Panc1 (cell line): Measurements from ENCODE around the gene SLC44A1. TPM values are rescaled to one million over a fixed set of nuclear protein-coding genes. Genes with fewer than 3 reads are reported as not detected.

Experiments used
- ATAC-seq: fragments of 200-7000 bp; cut with Tn5 transposase; 2 replicates; pipeline ENCODE4 v1.9.1; 2020; ENCODE audit warnings: mild to moderate bottlenecking, moderate library complexity
- BruUV-seq: library from RNA; stranded (reverse); fragments of 400-500 nt; replicated peaks from 2 replicates; lab custom pipeline; 2021; lab: Mats Ljungman, UMichigan
- CTCF ChIA-PET: fragments of 300-600 bp; sonication (Branson Sonifier 250); formaldehyde crosslinking; loops from one replicate; lab custom pipeline; 2022; ENCODE audit warnings: antibody characterized with exemption; lab: Charles Lee
- POLR2A ChIA-PET: fragments of 300-600 bp; sonication (Branson Sonifier 250); formaldehyde crosslinking; loops from one replicate; lab custom pipeline; 2022; ENCODE audit warnings: antibody characterized with exemption; lab: Charles Lee
- DNase-seq: peaks from one replicate; pipeline ENCODE4 v3.0.0-alpha.2; 2010; ENCODE audit warnings: low read depth, low spot score
- H3K27ac ChIP-seq: 2 replicates; pipeline ENCODE4 v1.5.1; 2011; ENCODE audit warnings: mild to moderate bottlenecking, low read length, inconsistent platforms
- H3K27me3 ChIP-seq: fragments of 200-500 bp; sonication (Bioruptor generic); 2 replicates; pipeline ENCODE4 v1.6.0; 2014; ENCODE audit warnings: low read length, inconsistent platforms; ENCODE audit not compliant: control insufficient read depth, insufficient read depth
- H3K36me3 ChIP-seq: fragments of 200-500 bp; sonication (Bioruptor generic); 2 replicates; pipeline ENCODE4 v1.5.1; 2014; ENCODE audit warnings: inconsistent platforms, mild to moderate bottlenecking, low read length, moderate library complexity; ENCODE audit not compliant: control insufficient read depth, insufficient read depth
- H3K4me1 ChIP-seq: 2 replicates; pipeline ENCODE4 v1.5.1; 2011; ENCODE audit warnings: inconsistent platforms, mild to moderate bottlenecking, low read length, moderate library complexity; ENCODE audit not compliant: control insufficient read depth, insufficient read depth
- H3K4me3 ChIP-seq, 2 experiments: 2 replicates each; pipeline ENCODE4 v1.5.1; 2011 to 2012; ENCODE audit warnings: low read depth in 2 of 2, low read length in 2 of 2, mild to moderate bottlenecking in 2 of 2, inconsistent platforms in 1 of 2, moderate library complexity in 1 of 2
- H3K9me3 ChIP-seq: fragments of 200-500 bp; sonication (Bioruptor generic); 2 replicates; pipeline ENCODE4 v1.5.1; 2014; ENCODE audit warnings: low read depth, mild to moderate bottlenecking, inconsistent platforms, low read length, moderate library complexity; ENCODE audit not compliant: control insufficient read depth, insufficient read depth
- POLR2AphosphoS5 ChIP-seq: IDR thresholded peaks from 2 replicates; pipeline ENCODE4 v1.6.1; 2012; ENCODE audit warnings: mild to moderate bottlenecking, low read depth, low read length, moderate library complexity
- SIN3A ChIP-seq: IDR thresholded peaks from 2 replicates; pipeline ENCODE4 v1.6.1; 2012; ENCODE audit warnings: low read depth, mild to moderate bottlenecking, low read length, moderate library complexity, borderline replicate concordance; ENCODE audit not compliant: insufficient read depth
- TCF7L2 ChIP-seq: IDR thresholded peaks from 2 replicates; pipeline ENCODE4 v1.6.1; 2011; ENCODE audit warnings: mild to moderate bottlenecking, low read depth, low read length, inconsistent platforms
- in situ Hi-C: cut with HindIII; loops from 2 replicates; pipeline ENCODE4 v1.10.0; 2016; ENCODE audit warnings: low sequenced_read_pairs, low pct_unique_long_range_greater_than_20kb
- intact Hi-C: fragments of 100-400 bp; cut with micrococcal nuclease; formaldehyde crosslinking; loops from one replicate; pipeline ENCODE4 v1.10.0; 2022; ENCODE audit not compliant: unreplicated experiment
- total RNA-seq: library from RNA; stranded (reverse); gene quantifications from one replicate; pipeline ENCODE4 v1.2.1, GENCODE V29; 2021; ENCODE audit not compliant: unreplicated experiment
- TF ChIP-seq, protein P1 (sequence below): fragments of 450-650 bp; IDR thresholded peaks from 2 replicates; pipeline ENCODE4 v1.5.1; 2017; ENCODE audit warnings: mild to moderate bottlenecking
- TF ChIP-seq, protein P2 (sequence below), 2 experiments: IDR thresholded peaks; 2 replicates each; pipeline ENCODE4 v1.6.1; 2011 to 2012; ENCODE audit warnings: low read depth in 2 of 2, control low read depth in 1 of 2, low read length in 1 of 2, mild to moderate bottlenecking in 1 of 2, moderate library complexity in 1 of 2; ENCODE audit not compliant: insufficient read depth in 1 of 2

The SLC44A1 gene
- total RNA-seq, 1 experiment from 2014 or later: 8.7 TPM

DNA sequence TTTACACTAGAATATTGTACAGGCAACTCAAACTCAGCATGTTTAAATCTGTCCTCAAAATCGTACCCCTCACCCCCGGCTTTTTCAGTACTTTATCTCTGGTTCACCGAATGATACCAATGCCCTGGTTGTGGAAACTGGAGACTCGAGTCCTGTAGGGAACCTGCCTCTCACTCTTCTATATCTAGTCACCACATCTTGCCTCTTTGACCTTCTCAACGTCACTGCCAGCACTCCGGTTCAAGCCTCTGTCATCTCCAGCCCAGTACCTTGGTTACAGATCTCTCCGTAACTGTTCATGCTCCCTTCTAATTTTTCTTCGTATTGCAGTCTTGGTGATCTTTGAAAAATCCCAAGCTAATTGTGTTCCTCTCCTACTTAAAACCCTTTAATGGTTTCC, 6.7 kb downstream of the SLC44A1 start:
- Histone ChIP-seq H3K36me3 (no peaks in the 10 kb centered on the region), H3K4me3 (no peak overlapping the region), H3K27me3 (no peaks in the 10 kb centered on the region), H3K27ac (no peak overlapping the region), H3K4me1 (no peaks in the 10 kb centered on the region), H3K9me3 (no peaks in the 10 kb centered on the region)
- in situ Hi-C loops: no loop called here
- DNase-seq: no peak
- no TSS peak for BruUV-seq
- TF ChIP-seq SIN3A: no peak
- TF ChIP-seq, protein P1, sequence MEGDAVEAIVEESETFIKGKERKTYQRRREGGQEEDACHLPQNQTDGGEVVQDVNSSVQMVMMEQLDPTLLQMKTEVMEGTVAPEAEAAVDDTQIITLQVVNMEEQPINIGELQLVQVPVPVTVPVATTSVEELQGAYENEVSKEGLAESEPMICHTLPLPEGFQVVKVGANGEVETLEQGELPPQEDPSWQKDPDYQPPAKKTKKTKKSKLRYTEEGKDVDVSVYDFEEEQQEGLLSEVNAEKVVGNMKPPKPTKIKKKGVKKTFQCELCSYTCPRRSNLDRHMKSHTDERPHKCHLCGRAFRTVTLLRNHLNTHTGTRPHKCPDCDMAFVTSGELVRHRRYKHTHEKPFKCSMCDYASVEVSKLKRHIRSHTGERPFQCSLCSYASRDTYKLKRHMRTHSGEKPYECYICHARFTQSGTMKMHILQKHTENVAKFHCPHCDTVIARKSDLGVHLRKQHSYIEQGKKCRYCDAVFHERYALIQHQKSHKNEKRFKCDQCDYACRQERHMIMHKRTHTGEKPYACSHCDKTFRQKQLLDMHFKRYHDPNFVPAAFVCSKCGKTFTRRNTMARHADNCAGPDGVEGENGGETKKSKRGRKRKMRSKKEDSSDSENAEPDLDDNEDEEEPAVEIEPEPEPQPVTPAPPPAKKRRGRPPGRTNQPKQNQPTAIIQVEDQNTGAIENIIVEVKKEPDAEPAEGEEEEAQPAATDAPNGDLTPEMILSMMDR: no peak
- TF ChIP-seq POLR2AphosphoS5: no peak
- TF ChIP-seq, protein P2, sequence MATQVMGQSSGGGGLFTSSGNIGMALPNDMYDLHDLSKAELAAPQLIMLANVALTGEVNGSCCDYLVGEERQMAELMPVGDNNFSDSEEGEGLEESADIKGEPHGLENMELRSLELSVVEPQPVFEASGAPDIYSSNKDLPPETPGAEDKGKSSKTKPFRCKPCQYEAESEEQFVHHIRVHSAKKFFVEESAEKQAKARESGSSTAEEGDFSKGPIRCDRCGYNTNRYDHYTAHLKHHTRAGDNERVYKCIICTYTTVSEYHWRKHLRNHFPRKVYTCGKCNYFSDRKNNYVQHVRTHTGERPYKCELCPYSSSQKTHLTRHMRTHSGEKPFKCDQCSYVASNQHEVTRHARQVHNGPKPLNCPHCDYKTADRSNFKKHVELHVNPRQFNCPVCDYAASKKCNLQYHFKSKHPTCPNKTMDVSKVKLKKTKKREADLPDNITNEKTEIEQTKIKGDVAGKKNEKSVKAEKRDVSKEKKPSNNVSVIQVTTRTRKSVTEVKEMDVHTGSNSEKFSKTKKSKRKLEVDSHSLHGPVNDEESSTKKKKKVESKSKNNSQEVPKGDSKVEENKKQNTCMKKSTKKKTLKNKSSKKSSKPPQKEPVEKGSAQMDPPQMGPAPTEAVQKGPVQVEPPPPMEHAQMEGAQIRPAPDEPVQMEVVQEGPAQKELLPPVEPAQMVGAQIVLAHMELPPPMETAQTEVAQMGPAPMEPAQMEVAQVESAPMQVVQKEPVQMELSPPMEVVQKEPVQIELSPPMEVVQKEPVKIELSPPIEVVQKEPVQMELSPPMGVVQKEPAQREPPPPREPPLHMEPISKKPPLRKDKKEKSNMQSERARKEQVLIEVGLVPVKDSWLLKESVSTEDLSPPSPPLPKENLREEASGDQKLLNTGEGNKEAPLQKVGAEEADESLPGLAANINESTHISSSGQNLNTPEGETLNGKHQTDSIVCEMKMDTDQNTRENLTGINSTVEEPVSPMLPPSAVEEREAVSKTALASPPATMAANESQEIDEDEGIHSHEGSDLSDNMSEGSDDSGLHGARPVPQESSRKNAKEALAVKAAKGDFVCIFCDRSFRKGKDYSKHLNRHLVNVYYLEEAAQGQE (IDR thresholded peaks at IDR 0.05; ENCODE audit: insufficient read depth in 1 of 2, low read depth in 2 of 2, low read length in 1 of 2): no peak
- no peak for TF ChIP-seq TCF7L2
- ChIA-PET CTCF (no interaction called here), POLR2A (no interaction called here)
- intact Hi-C loops: no loop called here
- no peak for ATAC-seq

DNA sequence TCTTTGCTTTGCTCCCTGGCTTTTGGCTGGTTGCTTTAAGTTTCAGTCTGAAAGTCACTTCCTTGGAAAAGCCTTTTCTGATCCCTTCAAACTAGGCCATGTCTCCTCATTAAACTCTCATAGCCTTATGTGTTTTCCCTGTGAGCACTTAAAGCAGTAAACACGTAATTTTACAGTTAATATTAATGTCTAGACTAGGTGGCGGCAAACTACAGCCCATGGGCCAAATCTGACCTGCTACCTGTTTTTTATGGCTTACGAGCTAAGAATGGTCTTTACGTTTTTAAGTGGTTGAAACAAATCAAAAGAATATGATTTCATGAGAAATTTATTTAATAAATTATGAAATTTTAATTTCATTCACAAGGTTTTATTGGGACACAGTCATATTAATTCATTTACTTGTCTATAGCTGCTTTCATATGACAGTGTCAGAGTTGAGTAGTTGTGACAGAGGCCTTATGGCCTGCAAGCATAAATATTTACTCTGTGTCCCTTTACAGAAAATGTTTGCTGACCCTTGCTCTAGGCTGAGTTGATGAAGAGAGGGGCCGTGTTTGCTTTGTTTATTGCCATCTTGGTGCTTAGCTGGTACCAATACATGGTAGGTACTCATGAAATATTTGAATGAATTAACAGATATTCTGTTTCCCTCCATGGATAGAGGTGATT, 7.4 kb downstream of the SLC44A1 start:
- CTCF ChIA-PET: no interaction called here
- DNase-seq: no peak
- Histone ChIP-seq H3K4me1 (no peaks in the 10 kb centered on the region), H3K9me3 (no peaks in the 10 kb centered on the region), H3K4me3 (no peak overlapping the region), H3K36me3 (no peaks in the 10 kb centered on the region), H3K27me3 (no peaks in the 10 kb centered on the region), H3K27ac (no peak overlapping the region)
- POLR2A ChIA-PET: no interaction called here
- in situ Hi-C loops (no loop called here), intact Hi-C loops (no loop called here)
- TF ChIP-seq SIN3A: no peak
- TF ChIP-seq, protein P1: peak; percentile 10; the same call in 1 of the 2 replicates
- no TSS peak for BruUV-seq
- no peak for ATAC-seq
